ENCODE data around the gene RAD51B.

DNA sequence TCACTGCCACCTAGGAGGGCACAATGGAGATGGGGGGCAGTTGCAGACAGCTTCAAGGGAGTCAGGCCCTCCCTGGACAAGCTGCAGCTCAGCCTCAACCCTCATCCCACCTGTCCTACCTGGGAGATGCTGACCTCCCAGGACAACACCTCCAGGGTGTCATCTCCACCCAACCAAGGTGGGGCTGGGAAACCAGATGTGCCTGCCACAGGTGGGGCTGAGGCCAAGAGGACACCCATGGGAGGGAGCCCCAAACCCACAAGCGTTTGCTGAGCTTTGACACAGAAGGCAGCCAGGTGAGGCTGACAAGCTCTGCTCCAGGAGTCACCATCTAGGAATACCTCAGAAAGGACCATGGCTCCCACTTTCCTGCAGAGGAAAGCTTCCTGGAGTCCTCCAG lies 941.8 kb downstream of the RAD51B start:
- TF ChIP-seq, protein P1, sequence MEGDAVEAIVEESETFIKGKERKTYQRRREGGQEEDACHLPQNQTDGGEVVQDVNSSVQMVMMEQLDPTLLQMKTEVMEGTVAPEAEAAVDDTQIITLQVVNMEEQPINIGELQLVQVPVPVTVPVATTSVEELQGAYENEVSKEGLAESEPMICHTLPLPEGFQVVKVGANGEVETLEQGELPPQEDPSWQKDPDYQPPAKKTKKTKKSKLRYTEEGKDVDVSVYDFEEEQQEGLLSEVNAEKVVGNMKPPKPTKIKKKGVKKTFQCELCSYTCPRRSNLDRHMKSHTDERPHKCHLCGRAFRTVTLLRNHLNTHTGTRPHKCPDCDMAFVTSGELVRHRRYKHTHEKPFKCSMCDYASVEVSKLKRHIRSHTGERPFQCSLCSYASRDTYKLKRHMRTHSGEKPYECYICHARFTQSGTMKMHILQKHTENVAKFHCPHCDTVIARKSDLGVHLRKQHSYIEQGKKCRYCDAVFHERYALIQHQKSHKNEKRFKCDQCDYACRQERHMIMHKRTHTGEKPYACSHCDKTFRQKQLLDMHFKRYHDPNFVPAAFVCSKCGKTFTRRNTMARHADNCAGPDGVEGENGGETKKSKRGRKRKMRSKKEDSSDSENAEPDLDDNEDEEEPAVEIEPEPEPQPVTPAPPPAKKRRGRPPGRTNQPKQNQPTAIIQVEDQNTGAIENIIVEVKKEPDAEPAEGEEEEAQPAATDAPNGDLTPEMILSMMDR (conservative IDR thresholded peaks at IDR 0.05 in 1 of 2, IDR thresholded peaks at IDR 0.05 in 1 of 2; ENCODE audit: low read depth in 1 of 2, low read length in 2 of 2): no peak
- no peak for TF ChIP-seq EZH2 (IDR thresholded peaks at IDR 0.05; ENCODE audit: low read length, missing control alignments)
